ENCODE measurements around the gene FAM149A.

FAM149A gene

DNA sequence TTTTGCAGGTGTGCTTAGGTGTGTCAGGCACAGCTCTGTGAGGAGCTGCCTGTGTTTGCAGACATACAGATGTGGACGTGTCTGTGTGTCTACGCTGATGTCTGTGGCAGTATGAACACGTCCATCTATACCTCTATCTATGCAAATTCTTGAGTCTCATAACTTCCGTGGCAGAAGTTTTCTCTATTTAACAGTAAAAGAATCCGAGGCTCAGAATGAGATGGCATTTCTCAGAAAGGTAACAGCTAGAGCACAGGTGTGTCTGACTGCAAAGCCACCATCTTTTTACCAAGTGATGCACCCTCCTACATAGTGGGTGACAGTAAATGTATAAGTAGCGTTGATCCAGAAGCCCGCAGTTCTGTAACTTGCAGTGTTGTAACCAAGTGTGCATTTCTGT, 47.0 kb downstream of the FAM149A start:
- no peak for DNase-seq (ENCODE audit: low read depth in 1 of 2, low spot score in 1 of 2)

DNA sequence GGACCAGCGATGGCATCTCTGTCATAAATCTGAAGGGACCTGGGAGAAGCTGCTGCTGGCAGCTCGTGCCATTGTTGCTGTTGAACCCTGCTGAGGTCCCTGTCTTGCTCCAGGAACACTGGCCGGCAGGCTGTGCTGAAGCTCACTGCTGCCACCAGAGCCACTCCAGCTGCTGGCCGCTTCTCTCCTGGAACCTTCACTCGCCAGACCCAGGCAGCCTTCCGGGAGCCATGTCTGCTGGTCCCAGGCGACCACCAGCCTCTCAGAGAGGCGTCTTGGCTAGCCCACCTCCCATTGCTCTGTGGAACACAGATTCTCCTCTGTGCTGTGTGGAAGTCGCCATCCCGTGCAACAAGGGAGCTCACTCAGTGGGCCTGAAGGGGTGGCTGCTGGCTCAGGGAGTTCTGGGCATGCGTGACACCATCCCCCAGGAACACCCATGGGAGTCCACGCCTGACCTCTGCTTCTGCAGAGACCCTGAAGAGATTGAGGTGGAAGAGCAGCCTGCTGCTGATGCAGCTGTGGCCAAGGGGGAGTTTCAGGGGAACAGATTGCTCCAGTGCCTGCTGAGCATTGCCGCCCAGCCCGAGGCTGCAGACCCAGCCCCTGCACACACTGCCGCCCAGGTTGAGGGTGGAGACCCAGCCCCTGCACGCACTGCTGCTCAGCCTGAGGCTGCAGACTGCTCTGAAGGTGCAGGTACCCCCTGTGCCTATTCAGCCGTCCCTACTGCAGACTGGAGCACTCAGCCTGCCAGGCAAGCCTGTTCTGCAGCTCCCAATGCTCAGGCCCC, 53.7 kb downstream of the FAM149A start:
- no peak for DNase-seq (ENCODE audit: low read depth in 1 of 2, low spot score in 1 of 2)

DNA sequence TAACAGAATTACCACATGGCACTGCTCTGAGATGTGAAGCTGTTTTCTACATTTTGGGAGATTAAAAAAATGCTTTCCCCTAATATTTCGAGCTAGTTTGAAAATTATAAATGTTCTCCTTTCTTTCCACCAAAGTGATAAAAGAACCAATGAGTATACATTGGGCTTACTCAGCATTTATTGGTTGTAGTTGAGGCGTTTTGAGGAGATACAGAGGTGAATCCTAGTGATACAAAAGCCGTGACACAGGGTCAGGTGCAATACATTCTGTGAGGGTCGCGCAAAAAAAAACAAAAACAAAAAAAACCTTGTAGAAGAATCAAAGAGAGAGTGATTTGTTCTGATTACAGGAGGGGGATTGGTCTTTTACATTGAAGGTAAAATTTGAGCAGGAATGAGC, 54.5 kb downstream of the FAM149A start:
- DNase-seq (ENCODE audit: low read depth in 1 of 2, low spot score in 1 of 2), result no peak

DNA sequence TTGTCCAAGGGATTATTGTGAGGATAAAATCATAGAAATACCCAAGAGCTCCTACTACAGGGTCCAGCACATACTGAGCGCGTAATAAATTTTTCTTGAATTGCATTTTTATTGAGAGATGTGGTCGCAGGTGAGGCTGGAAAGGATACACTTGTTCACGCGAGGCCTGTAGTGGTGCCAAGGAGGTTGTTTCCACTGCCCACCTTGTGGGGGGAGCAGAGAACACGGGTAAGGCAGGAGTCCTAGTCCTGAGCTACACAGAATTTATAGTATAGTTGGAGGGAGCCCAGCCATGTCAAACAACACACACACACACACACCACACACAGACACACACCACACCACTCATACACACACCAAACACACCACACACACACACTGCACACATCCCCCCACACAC, 55.1 kb downstream of the FAM149A start:
- DNase-seq (ENCODE audit: low read depth in 1 of 2, low spot score in 1 of 2), result no peak

DNA sequence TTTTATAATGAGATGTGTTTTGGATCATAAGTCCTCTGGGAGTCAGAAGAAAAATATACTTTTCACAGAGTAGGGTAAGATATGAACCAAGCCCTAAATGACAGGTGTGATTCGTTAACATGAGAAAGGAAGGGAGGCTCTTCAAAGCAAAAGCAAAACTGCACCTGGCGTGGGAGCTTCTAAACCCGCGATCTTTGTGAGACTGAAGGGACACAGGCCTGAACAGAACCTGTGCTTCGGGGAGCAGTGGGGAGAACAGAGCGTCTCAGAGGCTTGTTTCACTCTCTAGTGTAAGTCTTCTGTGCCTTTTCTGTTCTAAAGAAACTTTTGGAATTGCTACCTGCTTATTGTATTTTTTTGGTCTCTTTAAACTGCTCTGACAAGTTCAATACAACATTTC, 56.6 kb downstream of the FAM149A start:
- DNase-seq (ENCODE audit: low read depth in 1 of 2, low spot score in 1 of 2), result no peak

DNA sequence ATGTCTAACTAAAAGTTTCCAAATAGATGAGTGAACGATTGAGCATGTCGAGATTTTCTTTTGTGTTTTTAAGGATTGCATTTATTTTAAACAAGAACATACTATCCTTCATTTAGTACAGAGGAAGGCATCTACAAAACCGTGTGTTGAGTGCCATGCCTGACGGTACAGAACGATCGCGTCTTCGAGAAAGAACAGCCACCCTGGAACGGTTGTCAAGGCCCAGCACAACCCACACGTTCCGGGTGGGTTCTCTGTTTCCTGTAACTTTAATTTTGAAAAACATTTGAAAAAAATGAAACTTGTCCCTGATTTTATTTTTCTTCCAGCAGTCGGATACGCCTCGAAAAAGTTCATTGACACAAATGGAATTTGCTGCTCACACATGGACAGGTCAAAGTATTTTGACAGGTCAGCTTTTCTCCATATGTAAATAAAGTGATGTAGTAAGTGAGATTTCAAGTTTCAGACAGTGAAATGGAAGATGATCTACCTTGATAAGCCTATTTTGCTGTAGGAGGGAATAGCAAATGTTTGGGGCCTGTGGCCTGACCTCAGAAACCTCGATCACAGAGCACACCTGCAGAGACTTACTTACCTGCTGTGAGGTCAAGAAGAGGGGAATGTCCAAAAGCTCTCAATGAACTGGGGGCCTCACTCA, 62.5 kb downstream of the FAM149A start:
- DNase-seq (ENCODE audit: low read depth in 1 of 2, low spot score in 1 of 2), result no peak

DNA sequence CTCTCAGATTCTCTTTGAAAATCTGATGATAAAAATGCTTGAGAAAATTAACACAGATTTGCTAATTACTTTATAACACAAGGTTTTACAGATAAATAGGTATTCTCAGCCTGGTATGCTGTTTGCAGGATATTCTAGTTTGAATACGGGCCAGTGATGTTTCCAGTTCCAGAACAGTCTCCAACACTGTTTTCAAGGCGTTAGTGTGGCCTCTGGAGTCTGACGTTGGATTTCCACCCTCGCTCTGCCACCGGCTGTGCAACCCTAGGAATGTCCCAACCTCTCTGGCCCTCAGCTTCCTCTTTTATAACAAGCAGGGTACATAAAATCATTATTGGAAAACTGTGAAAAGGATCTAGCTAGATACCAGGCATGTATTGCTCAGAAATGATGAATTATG, 63.1 kb downstream of the FAM149A start:
- no peak for DNase-seq (ENCODE audit: low read depth in 1 of 2, low spot score in 1 of 2)

DNA sequence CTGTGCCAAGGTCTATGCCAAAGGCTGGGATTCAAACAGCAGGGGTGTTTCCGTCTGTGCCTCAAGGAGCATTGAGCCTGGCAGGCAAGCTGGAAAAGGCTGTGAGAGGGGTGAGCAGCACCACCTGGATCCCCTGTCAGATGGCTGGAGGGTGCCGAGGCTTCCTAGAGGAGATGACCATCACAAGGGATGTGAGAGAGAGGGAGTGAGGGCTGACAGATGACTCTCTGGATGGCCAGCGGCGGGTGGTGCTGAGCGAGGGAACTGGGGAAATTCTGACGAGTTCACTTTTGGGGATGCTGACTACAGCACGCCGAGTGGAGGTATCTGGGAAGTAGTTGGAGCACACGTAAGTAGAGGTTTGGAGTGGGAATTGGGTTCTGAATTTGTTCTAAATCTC, 64.2 kb downstream of the FAM149A start:
- no peak for DNase-seq (ENCODE audit: low read depth in 1 of 2, low spot score in 1 of 2)

DNA sequence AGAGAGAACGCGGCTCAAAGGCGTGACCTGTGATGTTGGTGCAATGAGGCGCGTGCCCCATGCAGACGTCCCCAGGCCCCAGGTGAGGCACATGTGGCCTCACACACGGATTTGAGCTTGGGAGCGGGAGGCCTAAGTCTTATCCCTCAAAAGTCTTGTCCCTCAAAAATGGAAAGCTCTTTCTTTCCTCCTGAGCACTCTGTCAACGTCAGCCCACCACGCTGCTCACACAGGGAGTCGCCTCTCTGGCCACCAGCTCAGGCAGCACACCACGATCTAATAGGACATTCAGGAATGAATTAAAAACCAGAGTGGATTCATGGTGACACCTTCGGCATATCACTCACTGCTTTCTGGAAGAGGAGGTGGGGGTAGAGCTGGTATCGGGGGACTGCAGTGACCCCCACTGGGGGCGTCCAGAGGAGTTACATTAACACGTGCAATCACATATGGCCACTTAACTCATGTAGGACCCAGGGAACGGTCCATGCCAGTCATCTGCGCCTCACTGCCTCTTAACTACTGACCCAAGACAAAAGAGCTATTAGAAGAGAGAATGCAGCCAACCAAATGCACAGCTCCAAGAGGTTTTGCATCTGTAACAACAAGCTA, 64.9 kb downstream of the FAM149A start:
- DNase-seq (ENCODE audit: low read depth in 1 of 2, low spot score in 1 of 2), result no peak

DNA sequence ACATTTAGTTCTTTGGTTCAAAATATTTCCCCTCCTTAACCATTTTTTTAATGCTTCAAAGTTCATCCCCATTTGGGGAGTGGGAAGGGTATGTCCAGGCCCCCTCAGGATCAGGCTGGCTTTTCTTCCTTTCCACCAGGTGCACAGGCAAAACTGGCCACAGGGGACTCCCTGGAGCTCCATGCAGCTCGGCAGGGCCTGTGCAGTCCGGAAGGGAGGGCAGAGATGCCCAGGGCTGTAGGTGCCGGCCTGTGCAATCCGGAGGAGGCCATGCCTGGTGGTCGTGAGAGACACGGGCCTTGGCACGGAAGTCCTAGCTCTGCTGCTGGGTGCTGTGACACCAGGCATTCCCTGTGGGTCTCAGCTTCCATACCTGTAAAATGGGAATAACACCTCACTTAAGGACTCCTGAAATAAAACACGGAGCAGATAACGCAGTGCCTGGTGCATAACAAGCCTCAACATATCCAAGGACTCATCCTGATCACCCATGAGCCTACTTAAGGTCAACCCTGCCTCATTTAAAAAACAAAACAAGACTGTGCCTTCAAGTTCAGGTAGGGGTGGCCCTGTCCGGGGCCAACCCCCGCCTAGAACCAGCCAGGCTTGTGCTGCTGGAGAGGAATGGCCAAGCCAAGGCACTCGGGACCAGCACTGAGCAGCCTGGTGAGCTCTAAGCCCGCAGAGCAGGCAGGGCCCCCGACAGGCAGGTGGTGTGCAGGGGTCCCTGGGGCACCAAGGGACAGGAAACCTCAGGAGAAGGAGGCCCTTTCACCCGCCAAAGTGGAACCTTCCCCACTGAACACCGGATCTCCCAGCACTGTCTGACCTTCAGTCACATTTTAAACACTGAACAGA, 65.7 kb downstream of the FAM149A start:
- no peak for DNase-seq (ENCODE audit: low read depth in 1 of 2, low spot score in 1 of 2)

DNA sequence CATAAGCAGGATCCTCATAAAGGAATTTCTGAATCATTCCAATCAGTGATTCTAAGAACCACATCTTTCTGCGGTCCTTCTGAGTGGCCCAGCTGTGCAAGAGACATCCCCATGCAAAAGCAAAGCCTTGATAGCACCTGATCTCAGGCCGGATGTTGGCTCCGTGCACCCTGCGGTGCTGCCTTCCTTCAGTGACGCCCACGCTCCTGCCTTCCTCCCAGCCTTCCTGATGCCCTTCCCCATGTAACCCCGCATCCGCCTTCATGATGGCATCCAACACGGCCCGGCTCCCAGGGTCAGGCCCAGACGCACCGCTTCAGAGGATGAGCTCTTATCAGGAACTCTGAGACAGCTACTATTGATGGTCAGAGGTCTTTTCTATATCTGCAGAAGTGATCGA, 66.5 kb downstream of the FAM149A start:
- DNase-seq (ENCODE audit: low read depth in 1 of 2, low spot score in 1 of 2), result no peak

DNA sequence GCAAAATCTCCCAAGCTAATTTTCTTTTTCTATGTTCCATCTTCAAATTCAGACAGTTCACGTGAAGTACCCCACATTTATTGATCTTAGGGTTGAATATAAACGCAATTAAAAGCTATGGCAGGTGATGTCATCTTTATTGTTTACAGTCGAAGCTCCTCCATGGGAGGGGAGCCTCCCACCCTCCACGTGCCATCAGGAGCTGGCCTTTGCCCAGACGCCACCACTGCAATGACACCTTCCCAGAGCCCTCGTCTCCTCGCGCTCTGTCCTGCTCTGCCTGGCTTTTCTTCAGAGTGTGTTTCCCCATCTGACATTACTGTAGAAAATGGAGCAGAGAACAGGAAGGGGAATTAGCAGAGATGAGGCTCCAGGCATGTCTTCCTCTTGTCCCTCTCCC, 68.0 kb downstream of the FAM149A start:
- DNase-seq (ENCODE audit: low read depth in 1 of 2, low spot score in 1 of 2), result no peak

DNA sequence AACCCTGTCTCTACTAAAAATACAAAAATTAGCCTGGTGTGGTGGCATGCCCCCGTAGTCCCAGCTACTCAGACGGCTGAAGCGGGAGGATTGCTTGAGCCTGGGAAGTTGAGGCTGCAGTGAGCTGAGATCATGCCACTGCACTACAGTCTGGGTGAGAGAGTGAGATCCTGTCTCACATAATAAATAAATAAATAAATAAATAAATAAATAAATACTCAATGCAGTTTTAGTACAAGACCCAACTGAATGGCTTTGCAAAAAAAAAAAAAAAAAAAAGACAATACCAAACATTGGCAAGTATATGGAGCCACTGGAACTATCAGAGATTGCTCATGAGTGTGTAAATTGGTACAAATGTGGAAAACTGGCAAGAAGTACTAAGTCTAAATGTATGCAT, 83.6 kb downstream of the FAM149A start:
- DNase-seq (ENCODE audit: low read depth in 1 of 2, low spot score in 1 of 2), result no peak

DNA sequence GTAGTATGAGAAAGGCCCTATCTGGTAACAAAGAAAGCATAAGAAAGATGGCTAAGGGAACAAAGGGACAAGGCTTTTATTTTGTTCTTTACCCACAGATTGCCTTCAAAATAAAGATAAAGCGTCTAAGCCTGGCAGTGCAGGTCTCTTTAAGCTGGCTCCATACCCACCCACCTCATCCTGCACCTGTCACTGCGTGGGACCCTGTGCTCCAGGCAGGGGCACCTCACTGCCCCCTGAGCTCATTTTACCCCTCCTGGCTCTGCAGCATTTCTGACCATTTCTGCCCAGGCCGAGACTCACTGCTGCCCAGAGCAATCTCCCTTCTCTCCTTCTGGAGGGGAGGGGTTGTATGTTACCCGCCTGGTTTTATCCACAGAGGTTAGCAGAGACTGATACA, 85.2 kb downstream of the FAM149A start:
- DNase-seq (ENCODE audit: low read depth in 1 of 2, low spot score in 1 of 2), result no peak

DNA sequence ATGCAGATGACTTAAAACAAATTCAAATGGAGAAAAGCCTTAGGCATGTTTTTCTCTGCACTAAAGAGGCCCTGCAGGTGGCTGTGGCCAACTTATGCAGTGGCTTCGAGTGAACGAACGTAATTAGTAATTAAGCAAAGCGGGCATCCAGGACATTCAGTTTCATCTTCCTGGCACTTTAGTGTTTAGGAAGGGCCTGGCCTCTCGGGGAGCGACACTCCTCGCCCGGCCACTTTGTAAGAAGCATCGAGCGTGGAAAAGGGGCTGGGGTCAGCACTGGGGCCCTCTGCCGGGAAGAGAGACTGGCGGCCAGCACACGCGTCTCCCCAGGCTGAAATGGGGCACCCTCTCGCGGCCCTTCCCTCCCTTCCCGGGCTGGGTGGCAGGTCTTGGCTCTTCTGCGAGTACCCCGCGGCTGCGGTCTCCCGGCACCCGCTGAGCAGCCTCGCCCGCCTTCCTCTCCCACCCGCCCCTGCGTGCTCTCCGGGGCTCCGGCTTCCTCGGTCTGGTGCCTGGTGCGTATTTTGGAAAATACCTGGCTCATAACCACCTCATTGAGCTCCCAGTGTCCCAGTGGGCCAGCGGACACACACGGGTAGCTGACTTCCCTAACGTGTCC, 86.2 kb downstream of the FAM149A start:
- DNase-seq (ENCODE audit: low read depth in 1 of 2, low spot score in 1 of 2), result peak in 1 of 2 donors; percentile 35

DNA sequence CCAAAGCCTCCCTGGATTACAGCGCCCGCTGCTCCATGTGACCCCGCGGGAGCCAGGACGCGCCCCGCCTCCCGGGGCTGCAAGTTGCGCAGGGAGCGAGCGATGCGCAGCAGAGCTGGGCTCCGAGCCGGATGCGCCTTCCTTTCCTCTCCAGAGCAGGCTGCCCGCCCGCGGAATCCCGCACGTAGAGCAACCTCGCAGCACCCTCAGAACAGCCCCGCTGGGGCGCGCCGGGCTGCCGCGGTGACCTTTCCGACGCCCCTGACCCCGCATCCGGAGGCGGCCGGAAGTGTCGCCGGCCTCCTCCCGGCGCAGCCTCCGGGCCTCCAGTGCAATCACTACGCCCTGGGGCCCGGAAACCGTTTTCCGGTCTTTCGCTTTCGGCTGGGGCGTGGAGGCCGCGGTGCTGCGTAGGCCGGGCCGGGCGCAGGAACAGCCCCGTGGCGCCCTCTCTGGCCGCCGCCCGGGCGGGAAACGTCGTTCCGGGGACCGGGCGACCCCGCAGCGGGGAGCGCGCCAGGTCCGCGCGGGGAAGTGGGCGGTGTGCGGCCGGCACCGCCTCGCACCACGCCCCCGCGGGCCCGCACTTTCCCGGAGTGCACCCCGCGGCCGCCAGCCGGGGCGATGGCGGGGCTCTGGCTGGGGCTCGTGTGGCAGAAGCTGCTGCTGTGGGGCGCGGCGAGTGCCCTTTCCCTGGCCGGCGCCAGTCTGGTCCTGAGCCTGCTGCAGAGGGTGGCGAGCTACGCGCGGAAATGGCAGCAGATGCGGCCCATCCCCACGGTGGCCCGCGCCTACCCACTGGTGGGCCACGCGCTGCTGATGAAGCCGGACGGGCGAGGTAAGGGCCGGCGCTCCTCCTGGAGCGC, 86.9 kb downstream of the FAM149A start, which contains the start of gene CYP4V2:
Gene CYP4V2 (plus strand): TSS at position 368 of the 866 bp plus-strand sequence. CDS start 257 bp downstream, at position 625.
- DNase-seq (ENCODE audit: low read depth in 1 of 2, low spot score in 1 of 2), result peak; percentile 73 to 86

DNA sequence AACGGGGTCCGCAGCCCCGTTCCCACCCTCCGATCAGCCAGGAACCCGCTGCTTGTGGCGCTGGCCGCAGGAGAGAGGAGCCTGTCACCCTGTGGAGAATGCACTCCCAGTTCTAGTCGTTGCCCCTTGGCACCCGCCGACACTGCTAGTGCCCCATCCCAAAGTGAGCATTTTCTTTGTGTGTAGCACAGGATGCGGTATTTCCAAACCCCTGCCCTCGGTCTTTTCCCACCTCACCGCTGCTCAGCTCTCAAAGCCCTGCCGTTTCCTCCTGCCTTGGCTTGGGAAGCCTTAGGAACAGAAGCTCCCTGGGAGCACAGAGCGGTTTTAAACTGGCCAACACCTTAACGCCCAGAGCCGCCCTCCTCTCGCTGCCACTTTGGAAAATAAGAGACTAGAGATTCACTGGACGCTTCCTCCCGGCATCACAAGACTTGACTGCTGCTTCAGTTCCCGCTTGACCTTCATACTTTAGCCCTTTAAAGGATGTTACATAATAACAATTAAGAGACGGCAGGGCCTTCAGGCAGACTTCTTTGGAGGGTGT, 87.6 kb downstream of the FAM149A start:
- DNase-seq (ENCODE audit: low read depth in 1 of 2, low spot score in 1 of 2), result peak; percentile 15 to 24

DNA sequence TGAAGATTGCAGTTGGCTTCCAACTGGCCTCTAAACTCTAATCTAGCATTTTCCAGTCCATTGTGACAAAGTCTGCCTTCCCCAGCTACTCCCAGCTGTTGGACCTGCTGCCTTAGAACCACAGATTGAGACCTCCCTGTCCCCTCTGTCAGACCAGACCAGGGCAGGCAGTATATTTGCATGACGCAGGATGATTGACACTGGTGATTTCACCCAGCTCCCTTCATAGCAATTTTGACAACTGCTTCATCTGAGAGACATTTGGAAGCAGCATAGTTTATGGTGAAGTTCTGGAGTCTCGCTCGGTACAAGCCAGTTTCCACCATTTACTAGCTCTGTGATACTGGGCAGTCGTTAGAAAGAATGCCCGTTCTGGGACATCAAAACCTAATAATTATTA, 89.3 kb downstream of the FAM149A start:
- DNase-seq (ENCODE audit: low read depth in 1 of 2, low spot score in 1 of 2), result no peak

DNA sequence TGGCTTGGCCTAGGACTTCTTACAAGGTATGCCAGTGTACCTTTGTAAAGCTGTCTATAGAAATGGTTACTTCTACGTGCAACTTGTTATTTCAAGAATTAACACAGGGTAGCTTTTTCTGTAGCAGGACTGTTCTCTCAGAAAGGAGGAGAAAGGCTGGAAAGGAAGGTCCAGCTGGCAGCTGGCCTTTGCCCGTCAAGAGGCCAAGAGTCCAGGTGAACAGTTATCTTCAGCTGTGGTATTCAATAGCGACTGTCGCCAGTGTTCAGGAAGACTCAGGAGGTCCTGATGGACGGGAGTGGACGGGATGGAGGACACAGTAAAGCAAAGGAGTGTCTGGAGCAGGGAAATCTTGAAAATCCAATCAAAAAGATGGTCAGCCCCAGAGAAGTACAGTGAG, 91.6 kb downstream of the FAM149A start:
- DNase-seq (ENCODE audit: low read depth in 1 of 2, low spot score in 1 of 2), result no peak

DNA sequence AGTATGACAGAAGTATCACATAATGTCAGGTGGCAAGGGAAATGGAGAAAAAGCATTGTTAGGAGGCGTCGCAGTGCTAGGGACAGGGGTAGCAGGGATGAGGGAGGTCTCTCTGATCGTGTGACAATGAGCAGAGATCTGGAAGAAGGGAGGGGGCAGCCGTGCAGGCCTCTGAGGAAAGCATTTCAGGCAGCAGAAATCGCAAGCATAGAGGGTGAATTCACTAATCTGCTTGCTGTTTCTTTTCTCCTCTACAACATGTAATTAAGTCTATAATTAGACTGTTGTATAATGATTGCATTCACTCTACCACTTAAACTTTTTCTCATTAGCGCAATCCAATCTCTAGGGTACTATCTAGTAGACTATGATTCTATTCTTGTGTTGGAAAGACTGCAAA, 96.0 kb downstream of the FAM149A start:
- no peak for DNase-seq (ENCODE audit: low read depth in 1 of 2, low spot score in 1 of 2)

Measured in activated CD4-positive, alpha-beta T cell treated with anti-CD3 and anti-CD28 coated beads, Interleukin-2, amount 50 U/mL, for 24 hours (primary cell).